HG02678 (cell line): ENCODE results near the gene DOK1.
"Not testable (repeated sequence)": the region's sequence is repeated elsewhere in the genome, so short reads cannot be mapped to it uniquely, and the experiment has no call there.

Experiments
- ATAC-seq: cut with Tn5 transposase; IDR thresholded peaks from one replicate; pipeline ENCODE4 v1.9.1; 2021; ENCODE audit warnings: mild to moderate bottlenecking, moderate library complexity; ENCODE audit not compliant: unreplicated experiment

Gene DOK1

DNA sequence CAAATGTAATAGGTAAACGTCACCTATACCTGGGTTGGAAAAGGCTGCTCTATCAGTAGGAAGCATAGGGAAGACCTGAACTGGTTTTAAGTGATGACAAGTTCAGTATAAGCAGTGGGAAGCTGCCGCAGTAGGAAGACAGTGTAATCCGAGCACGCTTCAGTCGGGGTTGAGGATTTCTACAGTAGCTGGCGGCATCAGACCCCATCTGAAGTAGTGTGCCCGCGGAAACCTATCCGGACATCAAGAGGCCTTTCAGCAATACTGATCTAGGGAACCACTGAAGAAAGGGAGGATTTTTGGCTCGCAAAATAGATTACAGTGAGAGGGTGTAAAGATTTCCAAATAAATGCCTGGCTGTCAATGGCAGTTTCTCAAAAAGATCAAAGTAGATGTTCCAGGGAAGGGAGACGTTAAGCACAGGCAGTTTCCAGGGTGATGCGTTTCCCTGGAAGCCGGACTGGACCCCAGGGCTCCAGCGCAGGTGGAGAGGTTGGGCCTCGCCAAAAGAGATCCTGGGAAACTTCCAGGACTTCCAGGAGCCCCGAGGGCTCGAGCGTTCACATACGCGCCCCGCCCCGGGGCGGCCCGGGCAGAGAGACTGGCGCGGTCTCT lies 6.1 kb upstream of the DOK1 start:
- ATAC-seq = no peak

- ATAC-seq = no peak
Measured at GRCh38 chr2:74548900-74549826, 5.4 kb upstream of the DOK1 start.

DNA sequence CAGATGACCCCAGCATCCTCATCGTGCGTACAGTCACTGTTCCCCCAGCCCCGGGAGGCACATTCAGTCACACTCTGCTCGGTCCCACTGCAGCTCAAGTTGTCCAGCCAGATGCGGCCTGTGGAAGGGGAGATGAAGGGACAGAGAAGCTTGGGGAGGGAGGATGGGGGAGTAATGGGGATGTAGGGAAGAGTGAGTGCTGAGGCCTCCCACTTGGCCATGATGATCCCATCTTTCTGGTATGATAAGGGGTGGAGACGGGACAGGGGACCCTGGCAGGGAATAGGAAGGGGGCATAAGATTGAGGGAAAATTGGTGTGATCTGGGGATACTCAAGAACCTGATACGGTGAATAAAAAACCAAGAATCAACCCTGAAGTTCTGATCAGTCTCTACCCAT lies 4.3 kb upstream of the DOK1 start:
- no peak for ATAC-seq

DNA sequence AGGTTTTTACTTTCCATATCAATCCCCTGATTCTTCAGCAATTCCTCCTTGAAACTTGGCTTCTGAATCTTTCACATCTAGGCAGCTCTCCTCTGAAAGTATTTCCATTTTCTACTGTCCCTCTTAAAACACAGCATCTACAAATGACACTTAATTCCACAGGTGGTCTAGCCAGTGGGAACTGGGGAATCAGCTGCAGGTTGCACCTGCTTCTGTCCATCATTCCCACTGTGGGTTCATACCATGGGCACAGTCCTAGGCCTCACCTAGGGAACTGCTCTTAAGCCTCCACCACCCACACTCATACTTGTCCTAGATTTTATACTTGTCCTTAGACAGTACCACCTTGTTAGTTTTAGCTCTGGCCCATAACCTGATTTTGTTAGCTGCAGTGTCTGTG lies 3.0 kb upstream of the DOK1 start:
- no peak for ATAC-seq

DNA sequence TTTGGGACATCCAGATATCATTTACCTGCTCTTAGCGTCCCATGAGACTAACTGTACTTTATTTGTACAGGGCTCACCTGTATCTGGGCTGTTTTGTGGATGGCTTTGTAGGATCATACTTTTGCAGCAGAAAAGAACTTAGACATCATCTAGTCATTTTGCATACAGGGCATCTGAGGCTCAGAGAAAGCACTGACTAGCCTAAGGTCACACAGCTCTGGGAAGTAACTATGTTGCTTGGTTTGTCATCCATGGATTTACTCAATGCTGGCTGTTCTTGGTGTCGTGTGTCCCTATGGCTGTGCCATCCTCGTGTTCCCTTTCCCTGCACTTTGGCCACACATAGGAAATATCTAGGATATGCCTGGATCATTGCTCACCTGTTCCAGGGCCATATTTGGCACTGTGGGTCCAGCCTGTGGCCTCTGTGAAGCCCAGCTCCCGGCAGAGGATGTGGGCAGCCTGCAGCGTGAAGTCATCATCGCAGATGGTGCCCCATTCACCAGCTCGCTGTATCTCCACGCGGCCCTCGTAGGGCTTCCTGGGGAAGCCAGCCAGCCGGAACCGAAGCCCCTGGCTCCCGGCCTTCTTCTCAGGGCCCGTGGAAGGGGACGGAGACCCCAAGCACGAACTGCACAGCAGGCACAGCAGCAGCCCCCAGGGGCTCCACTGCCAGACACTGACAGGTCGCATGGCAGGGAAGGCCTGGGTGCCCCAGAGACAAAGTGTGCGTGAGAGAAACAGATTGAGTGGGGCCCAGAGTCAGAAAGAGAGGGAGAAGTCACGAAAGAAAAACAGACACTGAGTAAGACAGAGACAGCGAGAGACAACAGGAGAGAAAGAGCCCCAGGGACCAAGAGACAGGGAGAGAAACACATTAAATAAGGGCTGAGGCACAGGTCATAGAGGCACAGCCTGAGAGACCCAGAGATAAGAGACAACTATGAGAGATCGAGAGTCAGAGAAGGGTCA lies 2.3 kb upstream of the DOK1 start:
- no peak for ATAC-seq

DNA sequence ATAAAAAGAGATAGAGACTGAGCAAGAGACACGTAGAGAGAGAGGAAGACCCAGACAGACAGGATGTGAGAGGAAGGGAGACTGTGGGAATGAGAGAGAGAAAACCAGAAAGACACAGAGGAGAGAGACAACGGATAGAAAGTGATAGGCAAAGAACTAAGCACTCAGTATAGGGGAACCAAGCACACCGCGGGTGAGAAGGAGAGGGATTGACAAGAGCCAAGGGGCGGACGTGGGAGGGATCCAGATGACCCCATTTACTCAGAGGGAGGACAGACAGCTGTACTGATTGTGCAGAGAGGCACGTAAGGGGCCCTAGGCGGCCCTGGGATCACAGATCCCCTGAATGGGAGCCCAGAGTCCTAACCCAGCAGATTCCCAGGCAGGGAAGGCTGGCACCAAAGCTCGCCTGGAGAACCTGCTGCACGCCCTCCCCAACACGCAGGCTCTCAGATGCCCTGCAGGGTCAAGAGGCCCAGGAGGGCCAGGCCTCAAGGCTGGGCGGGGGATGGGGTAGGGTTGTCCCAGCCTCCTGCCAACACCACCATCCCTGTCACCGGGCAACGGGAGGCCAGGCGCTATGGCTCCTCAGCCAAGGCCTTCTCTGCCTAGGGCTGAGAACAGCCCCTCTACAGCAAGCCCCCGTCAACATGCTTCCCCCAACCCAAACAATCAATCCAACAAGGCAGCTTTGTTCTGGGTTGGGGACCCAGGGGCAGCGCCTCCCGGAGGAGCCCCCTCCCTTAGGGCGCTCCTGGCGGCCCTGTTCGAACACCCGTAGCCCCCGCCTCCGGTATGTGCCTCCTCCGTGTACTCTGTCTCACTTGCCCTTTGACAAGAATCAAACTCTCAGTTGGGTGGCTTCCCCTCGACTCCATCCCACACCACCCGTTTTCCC lies 1.4 kb upstream of the DOK1 start:
- no peak for ATAC-seq

DNA sequence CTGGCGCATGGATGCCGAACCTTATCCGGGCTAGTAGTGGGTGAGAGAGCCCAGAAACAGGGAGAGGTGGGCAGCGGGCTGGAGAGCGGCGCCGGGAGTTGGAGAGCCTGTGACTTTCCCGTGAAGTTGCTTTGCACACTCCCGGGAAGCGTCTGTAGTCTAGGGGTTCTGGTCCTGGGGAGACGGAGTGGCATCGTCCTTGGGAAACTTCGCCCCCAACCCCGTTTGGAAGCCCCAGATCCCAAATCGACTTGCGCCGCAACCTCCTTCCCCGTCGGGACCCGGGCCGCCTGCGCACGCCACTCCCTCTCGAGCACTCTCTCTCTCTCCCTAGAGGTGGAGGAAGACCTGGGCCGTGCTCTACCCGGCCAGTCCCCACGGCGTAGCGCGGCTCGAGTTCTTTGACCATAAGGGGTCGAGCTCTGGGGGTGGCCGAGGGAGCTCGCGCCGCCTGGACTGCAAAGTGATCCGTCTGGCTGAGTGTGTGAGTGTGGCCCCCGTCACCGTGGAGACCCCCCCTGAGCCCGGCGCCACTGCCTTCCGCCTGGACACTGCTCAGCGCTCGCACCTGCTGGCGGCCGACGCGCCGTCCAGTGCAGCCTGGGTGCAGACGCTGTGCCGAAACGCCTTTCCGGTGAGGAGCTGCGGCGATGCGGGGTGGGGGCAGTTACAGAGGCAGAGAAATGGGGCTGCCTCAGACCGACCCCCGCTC lies 456 bp downstream of the DOK1 start:
- ATAC-seq = peak; percentile 59

DNA sequence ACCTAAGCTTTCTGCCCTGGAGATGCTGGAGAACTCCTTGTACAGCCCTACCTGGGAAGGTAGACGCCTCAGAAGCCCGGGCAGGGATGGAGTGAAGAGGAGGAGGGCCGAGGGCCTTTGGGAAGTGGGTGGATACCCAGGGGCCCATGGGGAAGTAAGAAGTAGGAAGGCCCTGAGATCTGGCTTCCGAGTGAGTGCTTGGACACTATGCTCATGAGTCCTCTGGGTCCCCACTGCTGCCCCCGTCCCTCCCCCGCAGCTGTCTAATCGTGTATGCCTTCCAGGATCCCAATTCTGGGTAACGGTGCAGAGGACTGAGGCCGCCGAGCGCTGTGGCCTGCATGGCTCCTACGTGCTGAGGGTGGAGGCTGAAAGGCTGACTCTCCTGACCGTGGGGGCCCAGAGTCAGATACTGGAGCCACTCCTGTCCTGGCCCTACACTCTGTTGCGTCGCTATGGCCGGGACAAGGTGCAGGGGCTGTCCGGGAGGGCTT lies 1.1 kb downstream of the DOK1 start:
- no peak for ATAC-seq

DNA sequence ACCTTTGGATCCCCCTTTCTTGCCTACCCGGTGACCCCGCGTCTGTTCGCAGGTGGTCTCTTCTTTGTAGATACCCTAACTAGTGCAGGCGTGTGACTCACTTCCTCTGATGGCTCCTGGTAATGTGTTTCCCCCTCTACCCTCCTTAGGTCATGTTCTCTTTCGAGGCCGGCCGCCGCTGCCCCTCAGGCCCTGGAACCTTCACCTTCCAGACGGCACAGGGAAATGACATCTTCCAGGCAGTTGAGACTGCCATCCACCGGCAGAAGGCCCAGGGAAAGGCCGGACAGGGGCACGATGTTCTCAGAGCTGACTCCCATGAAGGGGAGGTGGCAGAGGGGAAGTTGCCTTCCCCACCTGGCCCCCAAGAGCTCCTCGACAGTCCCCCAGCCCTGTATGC lies 1.6 kb downstream of the DOK1 start:
- ATAC-seq = no peak

- no peak for ATAC-seq
Measured at GRCh38 chr2:74556831-74557370, 2.4 kb downstream of the DOK1 start.

DNA sequence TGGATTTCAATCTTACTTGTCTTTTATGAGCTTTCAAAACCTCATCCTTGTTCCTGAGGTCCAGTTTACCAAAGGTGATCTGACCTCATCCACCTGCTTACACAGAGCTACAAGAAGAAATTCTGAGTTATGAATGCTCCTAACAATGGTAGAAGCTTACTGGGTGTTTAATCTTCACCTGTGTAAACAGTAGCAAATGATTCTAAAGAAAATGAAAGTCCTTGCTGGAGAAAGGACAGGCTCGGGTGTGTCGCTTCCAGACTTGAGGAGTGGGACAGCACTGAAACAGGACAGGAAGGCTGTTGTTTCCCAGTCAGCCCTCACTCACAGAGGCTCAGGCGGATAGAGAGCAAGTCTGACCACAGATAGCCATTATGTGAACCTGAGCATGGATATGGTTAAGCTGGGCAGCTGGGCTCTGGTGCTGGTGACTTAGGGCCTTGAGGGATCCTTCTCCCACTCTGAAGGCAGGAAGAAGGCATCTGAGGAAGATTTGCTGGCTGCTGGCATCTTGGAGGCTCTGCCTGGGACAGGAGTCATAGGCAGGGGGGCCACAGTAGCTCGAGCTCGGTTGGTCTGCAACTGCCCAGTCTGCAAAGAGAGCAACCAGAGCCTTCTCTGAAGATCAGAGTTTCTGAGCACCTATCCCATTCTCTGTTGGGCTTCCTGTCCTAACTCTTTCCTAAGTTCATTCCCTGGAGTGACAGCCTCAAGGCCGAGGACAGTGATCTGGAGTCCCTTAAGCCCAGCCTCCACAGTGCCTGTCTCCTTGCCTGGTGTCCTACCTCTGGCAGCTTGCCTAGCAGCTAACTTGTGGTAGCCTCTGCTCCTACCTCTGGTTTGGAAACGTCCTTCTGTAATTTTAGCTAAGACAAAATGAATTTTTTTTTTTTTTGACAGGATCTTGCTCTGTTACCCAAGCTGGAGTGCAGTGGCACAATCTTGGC lies 4.0 kb downstream of the DOK1 start:
- no peak for ATAC-seq

DNA sequence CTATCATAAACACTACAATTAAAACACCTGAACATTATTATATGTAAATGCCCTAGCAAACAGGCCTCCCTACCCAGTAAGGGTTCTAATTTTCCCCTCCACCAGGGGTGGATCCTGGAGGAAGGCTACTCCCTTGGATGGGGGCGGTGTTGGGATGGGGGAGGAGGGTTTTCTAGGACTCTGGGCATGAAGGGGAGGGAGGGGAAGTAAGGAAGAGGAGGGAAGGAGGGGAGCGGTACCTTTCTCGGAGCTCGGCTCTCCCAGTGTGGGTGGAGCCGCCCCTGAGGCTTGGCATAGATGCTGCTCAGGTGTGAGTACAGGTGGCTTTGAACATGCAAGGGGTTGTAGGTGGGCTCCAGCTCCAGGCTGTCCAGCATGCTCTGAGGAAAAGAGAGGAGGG lies 5.4 kb downstream of the DOK1 start:
- ATAC-seq = no peak

- ATAC-seq = no peak
Measured at GRCh38 chr2:74560591-74560990, 6.1 kb downstream of the DOK1 start.

GRCh38 chr2:74561022-74561421 lies 6.5 kb downstream of the DOK1 start:
- not testable (repeated sequence) for ATAC-seq

DNA sequence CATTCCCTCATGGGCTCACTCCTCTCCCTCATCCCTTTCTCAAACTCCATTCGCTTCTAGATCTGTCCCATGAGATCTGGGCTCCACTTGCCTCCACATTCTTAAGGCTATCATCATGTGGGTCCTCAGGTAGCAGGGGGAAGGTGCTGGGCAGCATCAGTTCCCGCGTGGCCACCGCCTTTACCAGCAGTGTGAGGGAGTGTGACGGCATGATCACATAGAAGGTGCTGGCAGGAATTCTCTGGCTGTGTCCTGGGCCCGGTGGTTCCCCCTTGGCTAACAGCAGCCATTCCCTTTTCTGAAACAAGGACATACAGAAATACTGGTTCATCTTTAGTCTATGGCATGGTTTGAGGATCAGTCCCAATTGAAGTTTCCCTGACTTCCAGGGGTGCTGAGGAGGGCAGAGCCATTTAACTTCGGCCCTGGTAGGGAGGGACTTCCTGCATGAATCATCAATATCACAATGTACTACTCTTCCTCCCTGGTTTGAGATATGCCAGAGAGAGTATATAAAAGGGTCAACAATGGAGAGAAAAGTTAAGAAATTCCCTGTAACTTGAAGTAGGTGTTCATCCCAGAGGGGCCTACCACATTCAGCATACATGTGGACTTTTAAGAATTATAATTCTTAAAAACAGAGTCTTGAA lies 7.7 kb downstream of the DOK1 start:
- no peak for ATAC-seq

- no peak for ATAC-seq
Measured at GRCh38 chr2:74564222-74564621, 9.7 kb downstream of the DOK1 start.

GRCh38 chr2:74566076-74566753 lies 11.7 kb downstream of the DOK1 start:
- ATAC-seq = no peak
